ENCODE results near the gene ZNF92. TPM values are rescaled to one million over a fixed set of nuclear protein-coding genes. Genes with fewer than 3 reads are reported as not detected.

The ZNF92 gene
- total RNA-seq, 2 donors from 2014 or later: 26.4 to 26.5 TPM

DNA sequence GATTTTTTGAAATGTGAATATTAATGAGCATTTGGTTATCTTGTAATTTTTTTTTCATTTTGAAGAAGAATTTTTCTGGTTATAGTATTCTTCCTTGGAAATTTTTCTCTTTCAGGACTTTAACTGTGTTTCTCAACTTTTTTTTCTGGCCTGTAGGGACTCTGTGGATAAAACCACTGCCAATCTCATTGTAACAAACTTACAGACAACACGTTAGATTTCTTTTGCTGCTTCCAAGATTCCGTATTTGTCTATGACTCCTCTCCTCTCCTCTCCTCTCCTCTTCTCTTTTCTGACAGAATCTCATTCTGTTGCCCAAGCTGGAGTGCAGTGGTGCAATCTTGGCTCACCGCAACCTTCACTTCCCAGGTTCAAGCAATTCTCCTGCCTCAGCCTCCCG is 19.4 kb upstream of the ZNF92 start:
- Histone ChIP-seq H3K9ac (ENCODE audit: extremely low read depth, low read length, poor library complexity, severe bottlenecking) (no peak overlapping the region), H3K27ac (ENCODE audit: low read depth, low read length) (no peak overlapping the region), H3K4me3 (ENCODE audit: low read length) (no peak overlapping the region), H3K27me3 (ENCODE audit: control insufficient read depth, insufficient read depth, low read length, poor library complexity, severe bottlenecking) (no peaks in the 10 kb centered on the region), H3K9me3 (ENCODE audit: control insufficient read depth, low read length) (no peaks in the 10 kb centered on the region), H3K4me1 (ENCODE audit: control insufficient read depth, insufficient read depth, low read length) (no peaks in the 10 kb centered on the region), H3K36me3 (ENCODE audit: control insufficient read depth, insufficient read depth, low read length) (peaks cover 9% of the 10 kb centered on the region)
- H3K4me1 Mint-ChIP-seq: no peaks in the 10 kb centered on the region
- no peak overlapping the region for H3K27ac Mint-ChIP-seq
- no peak overlapping the region for H3K4me3 Mint-ChIP-seq
- H3K36me3 Mint-ChIP-seq (ENCODE audit: low read depth): peaks cover 7% of the 10 kb centered on the region
- no peak for DNase-seq
- WGBS, 2 experiments (ENCODE audit: insufficient coverage in 1 of 2, insufficient read length in 1 of 2): 91% methylated on average over 3 of the region's 4 CpGs; no CpG with 5 or more reads in 1 of the 2 experiments
- no peaks in the 10 kb centered on the region for H3K27me3 Mint-ChIP-seq (ENCODE audit: insufficient read depth)
- H3K9me3 Mint-ChIP-seq: no peaks in the 10 kb centered on the region
- TF ChIP-seq, protein P1, sequence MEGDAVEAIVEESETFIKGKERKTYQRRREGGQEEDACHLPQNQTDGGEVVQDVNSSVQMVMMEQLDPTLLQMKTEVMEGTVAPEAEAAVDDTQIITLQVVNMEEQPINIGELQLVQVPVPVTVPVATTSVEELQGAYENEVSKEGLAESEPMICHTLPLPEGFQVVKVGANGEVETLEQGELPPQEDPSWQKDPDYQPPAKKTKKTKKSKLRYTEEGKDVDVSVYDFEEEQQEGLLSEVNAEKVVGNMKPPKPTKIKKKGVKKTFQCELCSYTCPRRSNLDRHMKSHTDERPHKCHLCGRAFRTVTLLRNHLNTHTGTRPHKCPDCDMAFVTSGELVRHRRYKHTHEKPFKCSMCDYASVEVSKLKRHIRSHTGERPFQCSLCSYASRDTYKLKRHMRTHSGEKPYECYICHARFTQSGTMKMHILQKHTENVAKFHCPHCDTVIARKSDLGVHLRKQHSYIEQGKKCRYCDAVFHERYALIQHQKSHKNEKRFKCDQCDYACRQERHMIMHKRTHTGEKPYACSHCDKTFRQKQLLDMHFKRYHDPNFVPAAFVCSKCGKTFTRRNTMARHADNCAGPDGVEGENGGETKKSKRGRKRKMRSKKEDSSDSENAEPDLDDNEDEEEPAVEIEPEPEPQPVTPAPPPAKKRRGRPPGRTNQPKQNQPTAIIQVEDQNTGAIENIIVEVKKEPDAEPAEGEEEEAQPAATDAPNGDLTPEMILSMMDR (conservative IDR thresholded peaks at IDR 0.05): no peak

DNA sequence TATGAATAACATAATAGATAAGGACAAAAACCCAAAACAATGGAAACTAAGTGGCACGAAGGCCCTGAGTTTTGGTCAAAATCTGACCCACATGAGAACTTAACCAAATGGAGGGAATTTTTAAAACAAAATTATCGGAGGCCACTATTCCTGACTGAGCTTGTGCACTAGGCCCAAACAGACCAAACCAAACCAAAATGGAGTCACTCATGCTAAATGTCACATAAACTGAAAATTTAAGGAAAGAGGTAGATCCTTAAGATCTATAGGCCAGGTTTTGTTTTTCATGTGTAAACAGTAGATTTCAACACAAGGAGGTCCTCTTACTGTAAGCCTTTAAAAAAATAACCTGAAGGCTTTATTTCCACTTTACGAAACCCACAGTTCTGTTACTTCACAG is 3.8 kb upstream of the ZNF92 start:
- H3K4me1 ChIP-seq (ENCODE audit: control insufficient read depth, insufficient read depth, low read length): no peaks in the 10 kb centered on the region
- no peak overlapping the region for H3K27ac ChIP-seq (ENCODE audit: low read depth, low read length)
- no peak overlapping the region for H3K4me3 Mint-ChIP-seq
- no peak overlapping the region for H3K27ac Mint-ChIP-seq
- H3K9me3 ChIP-seq (ENCODE audit: control insufficient read depth, low read length): no peaks in the 10 kb centered on the region
- H3K36me3 Mint-ChIP-seq (ENCODE audit: low read depth): no peaks in the 10 kb centered on the region
- no peak overlapping the region for H3K9ac ChIP-seq (ENCODE audit: extremely low read depth, low read length, poor library complexity, severe bottlenecking)
- WGBS, 2 experiments (ENCODE audit: insufficient coverage in 1 of 2, insufficient read length in 1 of 2): 90 to 92% methylated on average over 2 to 3 of the region's 3 CpGs
- H3K27me3 ChIP-seq (ENCODE audit: control insufficient read depth, insufficient read depth, low read length, poor library complexity, severe bottlenecking): no peaks in the 10 kb centered on the region
- no peak overlapping the region for H3K4me3 ChIP-seq (ENCODE audit: low read length)
- no peaks in the 10 kb centered on the region for H3K36me3 ChIP-seq (ENCODE audit: control insufficient read depth, insufficient read depth, low read length)
- no peaks in the 10 kb centered on the region for H3K27me3 Mint-ChIP-seq (ENCODE audit: insufficient read depth)
- peaks cover 4% of the 10 kb centered on the region for H3K4me1 Mint-ChIP-seq
- no peak for DNase-seq
- TF ChIP-seq, protein P1 (conservative IDR thresholded peaks at IDR 0.05): no peak
- no peaks in the 10 kb centered on the region for H3K9me3 Mint-ChIP-seq

DNA sequence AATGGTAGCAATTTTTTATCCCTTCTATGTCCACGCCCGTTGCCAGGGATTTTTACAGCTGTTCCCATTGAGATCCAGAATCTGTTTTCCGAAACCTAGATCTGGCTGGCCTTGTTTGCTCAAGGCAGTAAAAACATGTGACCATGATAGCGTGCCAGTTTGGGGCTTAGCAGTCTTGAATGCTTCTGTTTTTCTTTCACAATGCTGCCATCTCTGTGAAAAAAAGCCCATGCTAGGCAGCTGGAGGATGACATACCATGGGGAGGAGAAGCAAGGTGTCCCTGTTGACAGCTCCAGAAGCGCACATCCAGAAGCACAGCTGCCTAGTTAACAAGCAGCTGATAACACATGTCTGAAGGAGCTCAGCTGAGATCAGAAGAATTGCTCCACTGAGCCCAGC is 2.2 kb upstream of the ZNF92 start:
- H3K36me3 Mint-ChIP-seq (ENCODE audit: low read depth): peaks cover 11% of the 10 kb centered on the region
- H3K27me3 Mint-ChIP-seq (ENCODE audit: insufficient read depth): no peaks in the 10 kb centered on the region
- DNase-seq: no peak
- Histone ChIP-seq H3K4me1 (ENCODE audit: control insufficient read depth, insufficient read depth, low read length) (no peaks in the 10 kb centered on the region), H3K9ac (ENCODE audit: extremely low read depth, low read length, poor library complexity, severe bottlenecking) (no peak overlapping the region), H3K4me3 (ENCODE audit: low read length) (no peak overlapping the region), H3K9me3 (ENCODE audit: control insufficient read depth, low read length) (no peaks in the 10 kb centered on the region), H3K36me3 (ENCODE audit: control insufficient read depth, insufficient read depth, low read length) (peaks cover 12% of the 10 kb centered on the region), H3K27me3 (ENCODE audit: control insufficient read depth, insufficient read depth, low read length, poor library complexity, severe bottlenecking) (no peaks in the 10 kb centered on the region), H3K27ac (ENCODE audit: low read depth, low read length) (no peak overlapping the region)
- peak overlapping the region; percentile 9 for H3K27ac Mint-ChIP-seq
- TF ChIP-seq, protein P1 (conservative IDR thresholded peaks at IDR 0.05): no peak
- peaks cover 11% of the 10 kb centered on the region for H3K4me1 Mint-ChIP-seq
- H3K4me3 Mint-ChIP-seq: no peak overlapping the region
- H3K9me3 Mint-ChIP-seq: no peaks in the 10 kb centered on the region
- WGBS, 2 experiments (ENCODE audit: insufficient coverage in 1 of 2, insufficient read length in 1 of 2): 94 to 98% methylated on average over 5 of the region's 5 CpGs

Measured in endodermal cell (in vitro differentiated cells).